GM12865 (cell line): ENCODE results near the gene MTUS2.
A peak's percentile ranks its signal among the peaks of the same experiment; 100 is the strongest.

ENCODE experiments used
- DNase-seq: peaks from one replicate; pipeline ENCODE4 v3.0.0; 2010; ENCODE audit warnings: low read depth
- H3K4me3 ChIP-seq: 2 replicates; pipeline ENCODE4 v1.5.1; 2011; ENCODE audit warnings: mild to moderate bottlenecking, low read depth, low read length, control low read depth
- TF ChIP-seq, protein P1 (sequence below): IDR thresholded peaks from 2 replicates; pipeline ENCODE4 v1.5.1; 2011; ENCODE audit warnings: low read length, control low read depth, low read depth, inconsistent platforms; ENCODE audit not compliant: insufficient read depth; ENCODE audit errors: missing control alignments

The MTUS2 gene

DNA sequence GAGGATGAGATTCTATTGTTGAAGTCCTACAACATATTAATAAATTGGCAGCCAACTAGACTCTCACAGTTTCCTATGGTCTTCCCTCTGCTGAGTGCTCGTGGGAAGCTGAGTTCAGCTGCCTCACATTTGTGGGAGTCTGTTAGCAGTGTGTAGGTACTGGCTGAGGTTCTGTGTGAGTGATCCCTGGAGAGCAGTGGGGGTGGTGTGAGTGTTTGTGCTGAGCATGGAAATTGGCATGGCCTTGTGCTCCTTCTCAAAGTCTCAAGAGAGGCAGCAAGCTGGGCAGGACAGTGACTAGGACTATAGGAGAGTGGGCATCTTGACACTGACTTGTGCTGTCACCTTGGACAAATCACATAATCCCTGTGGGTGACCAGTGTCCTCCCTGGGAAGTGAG, 298.3 kb downstream of the MTUS2 start:
- no peak overlapping the region for H3K4me3 ChIP-seq
- TF ChIP-seq, protein P1, sequence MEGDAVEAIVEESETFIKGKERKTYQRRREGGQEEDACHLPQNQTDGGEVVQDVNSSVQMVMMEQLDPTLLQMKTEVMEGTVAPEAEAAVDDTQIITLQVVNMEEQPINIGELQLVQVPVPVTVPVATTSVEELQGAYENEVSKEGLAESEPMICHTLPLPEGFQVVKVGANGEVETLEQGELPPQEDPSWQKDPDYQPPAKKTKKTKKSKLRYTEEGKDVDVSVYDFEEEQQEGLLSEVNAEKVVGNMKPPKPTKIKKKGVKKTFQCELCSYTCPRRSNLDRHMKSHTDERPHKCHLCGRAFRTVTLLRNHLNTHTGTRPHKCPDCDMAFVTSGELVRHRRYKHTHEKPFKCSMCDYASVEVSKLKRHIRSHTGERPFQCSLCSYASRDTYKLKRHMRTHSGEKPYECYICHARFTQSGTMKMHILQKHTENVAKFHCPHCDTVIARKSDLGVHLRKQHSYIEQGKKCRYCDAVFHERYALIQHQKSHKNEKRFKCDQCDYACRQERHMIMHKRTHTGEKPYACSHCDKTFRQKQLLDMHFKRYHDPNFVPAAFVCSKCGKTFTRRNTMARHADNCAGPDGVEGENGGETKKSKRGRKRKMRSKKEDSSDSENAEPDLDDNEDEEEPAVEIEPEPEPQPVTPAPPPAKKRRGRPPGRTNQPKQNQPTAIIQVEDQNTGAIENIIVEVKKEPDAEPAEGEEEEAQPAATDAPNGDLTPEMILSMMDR: no peak
- no peak for DNase-seq

- DNase-seq: peak; percentile 60
- peak overlapping the region; percentile 21 for H3K4me3 ChIP-seq
- TF ChIP-seq, protein P1: no peak
These were observed 305.2 kb downstream of the MTUS2 start for GRCh38 chr13:29125191-29125933.

DNA sequence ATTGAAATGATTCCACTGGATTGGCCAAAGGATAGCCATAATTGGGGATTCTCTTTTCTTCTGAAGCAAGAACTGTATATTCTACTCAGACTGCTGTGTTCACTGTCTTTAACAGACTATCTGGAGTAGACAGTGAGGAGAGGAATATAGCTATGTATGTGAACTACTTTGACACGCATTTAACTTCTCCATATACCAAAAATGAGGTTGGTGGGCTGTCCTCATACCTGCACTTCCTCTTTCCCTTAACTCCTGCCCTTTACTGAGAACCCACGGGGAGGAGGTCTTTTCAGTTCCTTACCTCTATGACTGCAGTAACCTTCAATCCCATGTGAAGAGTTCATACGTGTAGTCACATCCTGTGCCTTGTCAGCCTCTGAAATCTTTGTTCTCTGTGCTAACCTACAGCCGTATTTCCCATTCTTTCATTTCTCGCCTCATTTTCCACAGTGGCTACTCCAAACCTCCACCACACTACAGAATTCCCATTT, 305.8 kb downstream of the MTUS2 start:
- peak; percentile 71 for DNase-seq
- TF ChIP-seq, protein P1: no peak
- peak overlapping the region; percentile 21 for H3K4me3 ChIP-seq

DNA sequence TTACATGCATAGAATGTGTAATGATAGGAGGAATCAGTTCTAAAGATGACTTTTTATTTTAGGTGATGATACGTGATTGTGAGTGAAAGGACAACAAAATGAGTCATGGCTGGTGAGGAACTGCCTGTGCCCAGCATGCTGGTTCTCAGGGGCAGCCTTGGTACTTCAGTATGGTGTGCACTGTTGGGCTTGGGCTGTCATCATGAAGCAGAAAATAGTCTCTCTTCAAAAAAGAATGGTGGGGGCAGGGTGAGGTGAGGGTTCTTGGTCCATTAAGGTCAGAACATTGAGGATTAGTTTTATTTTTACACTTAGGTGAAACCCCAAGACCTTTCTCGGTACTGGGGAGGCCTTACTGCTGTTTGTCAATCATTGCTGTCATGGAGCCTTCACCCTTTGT, 309.5 kb downstream of the MTUS2 start:
- TF ChIP-seq, protein P1: no peak
- DNase-seq: peak; percentile 59
- no peak overlapping the region for H3K4me3 ChIP-seq

DNA sequence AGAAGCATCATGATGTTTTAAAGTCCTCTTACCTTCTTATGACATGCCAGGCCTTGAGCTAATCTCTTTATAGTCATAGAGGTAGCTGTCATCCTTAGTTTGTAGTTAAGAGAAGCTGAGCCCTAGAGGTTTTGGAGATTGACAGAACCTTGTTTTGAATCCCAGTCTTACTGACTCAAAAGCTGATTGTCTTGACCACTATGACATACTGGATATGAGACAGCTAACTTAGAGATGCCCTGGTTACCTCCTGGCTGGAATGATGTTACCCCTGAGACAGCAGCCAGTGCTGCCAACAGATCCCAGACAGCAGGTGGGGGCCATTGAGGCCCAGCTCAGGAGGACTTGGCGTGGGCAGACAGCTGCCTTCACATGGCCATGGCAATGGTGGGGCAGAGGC, 311.0 kb downstream of the MTUS2 start:
- no peak overlapping the region for H3K4me3 ChIP-seq
- no peak for DNase-seq
- TF ChIP-seq, protein P1: no peak

- H3K4me3 ChIP-seq: no peak overlapping the region
- TF ChIP-seq, protein P1: no peak
- DNase-seq: peak; percentile 26
These were observed 311.9 kb downstream of the MTUS2 start for GRCh38 chr13:29131881-29132668.
